KMS-11 (cell line): ENCODE data around the gene NTM.

ENCODE experiments used
- H2AFZ ChIP-seq: fragments of 200-600 bp; sonication (generic); 2 replicates; pipeline ENCODE4 v1.6.1; 2016; ENCODE audit warnings: antibody characterized with exemption, mixed run types, low read depth
- H3K27ac ChIP-seq: fragments of 200-600 bp; sonication (generic); 2 replicates; pipeline ENCODE4 v1.6.1; 2016; ENCODE audit warnings: mild to moderate bottlenecking, mixed run types
- H3K27me3 ChIP-seq: fragments of 200-600 bp; sonication (generic); 2 replicates; pipeline ENCODE4 v1.6.1; 2017; ENCODE audit warnings: mild to moderate bottlenecking, low read depth, mixed run types, moderate library complexity; ENCODE audit not compliant: insufficient read depth
- H3K36me3 ChIP-seq: fragments of 200-600 bp; sonication (generic); 2 replicates; pipeline ENCODE4 v1.6.1; 2017; ENCODE audit warnings: mild to moderate bottlenecking, mixed run types; ENCODE audit not compliant: insufficient read depth
- H3K4me1 ChIP-seq: fragments of 200-600 bp; sonication (generic); 2 replicates; pipeline ENCODE4 v1.6.1; 2016; ENCODE audit warnings: mild to moderate bottlenecking, low read depth, mixed run types; ENCODE audit not compliant: poor library complexity, severe bottlenecking
- H3K4me2 ChIP-seq: fragments of 200-600 bp; sonication (generic); 2 replicates; pipeline ENCODE4 v1.7.0; 2016; ENCODE audit warnings: mild to moderate bottlenecking, mixed run types
- H3K4me3 ChIP-seq: fragments of 200-600 bp; sonication (generic); IDR thresholded peaks from 2 replicates; pipeline ENCODE4 v1.6.1; 2017; ENCODE audit warnings: low read depth, low read length, mixed read lengths; ENCODE audit not compliant: insufficient read depth
- H3K79me2 ChIP-seq: fragments of 200-600 bp; sonication (generic); 2 replicates; pipeline ENCODE4 v1.6.1; 2016; ENCODE audit warnings: low read depth, mixed run types; ENCODE audit not compliant: insufficient read depth
- H3K9ac ChIP-seq: fragments of 200-600 bp; sonication (generic); 2 replicates; pipeline ENCODE4 v1.6.1; 2016; ENCODE audit warnings: mild to moderate bottlenecking, mixed run types
- H4K20me1 ChIP-seq: fragments of 200-600 bp; sonication (generic); 2 replicates; pipeline ENCODE4 v1.6.1; 2016; ENCODE audit warnings: mild to moderate bottlenecking, mixed run types; ENCODE audit not compliant: insufficient read depth
- TF ChIP-seq, protein P1 (sequence below): fragments of 200-600 bp; sonication (generic); conservative IDR thresholded peaks from 2 replicates; pipeline ENCODE4 v1.6.1; 2017; ENCODE audit warnings: low read depth, mild to moderate bottlenecking, antibody characterized with exemption, low read length, moderate library complexity, mixed read lengths

The NTM gene

GRCh38 chr11:131717616-131718015 lies 347.2 kb downstream of the NTM start:
- H3K27ac ChIP-seq, result no peak overlapping the region
- no peak overlapping the region for H3K4me3 ChIP-seq
- H3K9ac ChIP-seq, result no peak overlapping the region
- no peak overlapping the region for H2AFZ ChIP-seq
- H3K4me2 ChIP-seq, result no peak overlapping the region
- no peaks in the 10 kb centered on the region for H3K4me1 ChIP-seq
- no peaks in the 10 kb centered on the region for H3K79me2 ChIP-seq
- H3K36me3 ChIP-seq, result no peaks in the 10 kb centered on the region
- H3K27me3 ChIP-seq, result no peaks in the 10 kb centered on the region
- TF ChIP-seq, protein P1, sequence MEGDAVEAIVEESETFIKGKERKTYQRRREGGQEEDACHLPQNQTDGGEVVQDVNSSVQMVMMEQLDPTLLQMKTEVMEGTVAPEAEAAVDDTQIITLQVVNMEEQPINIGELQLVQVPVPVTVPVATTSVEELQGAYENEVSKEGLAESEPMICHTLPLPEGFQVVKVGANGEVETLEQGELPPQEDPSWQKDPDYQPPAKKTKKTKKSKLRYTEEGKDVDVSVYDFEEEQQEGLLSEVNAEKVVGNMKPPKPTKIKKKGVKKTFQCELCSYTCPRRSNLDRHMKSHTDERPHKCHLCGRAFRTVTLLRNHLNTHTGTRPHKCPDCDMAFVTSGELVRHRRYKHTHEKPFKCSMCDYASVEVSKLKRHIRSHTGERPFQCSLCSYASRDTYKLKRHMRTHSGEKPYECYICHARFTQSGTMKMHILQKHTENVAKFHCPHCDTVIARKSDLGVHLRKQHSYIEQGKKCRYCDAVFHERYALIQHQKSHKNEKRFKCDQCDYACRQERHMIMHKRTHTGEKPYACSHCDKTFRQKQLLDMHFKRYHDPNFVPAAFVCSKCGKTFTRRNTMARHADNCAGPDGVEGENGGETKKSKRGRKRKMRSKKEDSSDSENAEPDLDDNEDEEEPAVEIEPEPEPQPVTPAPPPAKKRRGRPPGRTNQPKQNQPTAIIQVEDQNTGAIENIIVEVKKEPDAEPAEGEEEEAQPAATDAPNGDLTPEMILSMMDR, result no peak
- no peaks in the 10 kb centered on the region for H4K20me1 ChIP-seq

DNA sequence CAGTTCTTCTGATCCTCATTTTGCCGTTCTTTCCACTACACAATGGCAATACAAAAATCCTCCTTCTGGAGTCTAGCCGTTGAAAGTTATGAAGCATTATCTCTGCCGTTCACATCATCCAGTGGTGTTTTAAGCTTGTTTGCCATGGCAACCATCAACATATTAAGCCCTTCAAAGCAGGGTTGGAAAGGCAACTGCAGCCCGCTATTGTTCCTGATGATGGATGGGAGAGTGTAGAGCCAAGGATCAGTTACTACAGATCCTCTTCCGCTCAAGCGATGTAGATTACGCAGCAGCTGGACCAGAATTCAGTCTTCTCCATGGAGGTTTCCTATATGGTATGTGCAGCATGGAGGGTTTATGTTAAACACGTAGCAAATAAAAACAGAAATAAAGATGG lies 352.7 kb downstream of the NTM start:
- TF ChIP-seq, protein P1, result no peak
- no peak overlapping the region for H3K4me3 ChIP-seq
- H3K4me1 ChIP-seq, result no peaks in the 10 kb centered on the region
- no peak overlapping the region for H3K9ac ChIP-seq
- no peaks in the 10 kb centered on the region for H3K27me3 ChIP-seq
- no peaks in the 10 kb centered on the region for H3K36me3 ChIP-seq
- no peak overlapping the region for H3K27ac ChIP-seq
- no peaks in the 10 kb centered on the region for H3K79me2 ChIP-seq
- H4K20me1 ChIP-seq, result no peaks in the 10 kb centered on the region
- no peak overlapping the region for H3K4me2 ChIP-seq
- no peak overlapping the region for H2AFZ ChIP-seq

GRCh38 chr11:131724436-131724975 lies 354.1 kb downstream of the NTM start:
- Histone ChIP-seq H3K4me1 (no peaks in the 10 kb centered on the region), H3K9ac (no peak overlapping the region), H3K79me2 (no peaks in the 10 kb centered on the region), H4K20me1 (no peaks in the 10 kb centered on the region), H3K4me3 (no peak overlapping the region), H2AFZ (no peak overlapping the region), H3K27ac (no peak overlapping the region), H3K36me3 (no peaks in the 10 kb centered on the region), H3K27me3 (no peaks in the 10 kb centered on the region), H3K4me2 (no peak overlapping the region)
- TF ChIP-seq, protein P1, result no peak

GRCh38 chr11:131734871-131735270 lies 364.5 kb downstream of the NTM start:
- no peak overlapping the region for H3K4me3 ChIP-seq
- no peaks in the 10 kb centered on the region for H3K27me3 ChIP-seq
- no peak overlapping the region for H2AFZ ChIP-seq
- no peak overlapping the region for H3K27ac ChIP-seq
- H3K36me3 ChIP-seq, result no peaks in the 10 kb centered on the region
- no peak overlapping the region for H3K4me2 ChIP-seq
- H3K9ac ChIP-seq, result no peak overlapping the region
- H4K20me1 ChIP-seq, result no peaks in the 10 kb centered on the region
- H3K79me2 ChIP-seq, result no peaks in the 10 kb centered on the region
- TF ChIP-seq, protein P1, result no peak
- no peaks in the 10 kb centered on the region for H3K4me1 ChIP-seq

GRCh38 chr11:131737357-131737756 lies 366.9 kb downstream of the NTM start:
- Histone ChIP-seq H3K27me3 (no peaks in the 10 kb centered on the region), H3K79me2 (no peaks in the 10 kb centered on the region), H3K9ac (no peak overlapping the region), H2AFZ (no peak overlapping the region), H3K4me1 (no peaks in the 10 kb centered on the region), H3K4me2 (no peak overlapping the region), H4K20me1 (no peaks in the 10 kb centered on the region), H3K4me3 (no peak overlapping the region), H3K36me3 (no peaks in the 10 kb centered on the region), H3K27ac (no peak overlapping the region)
- TF ChIP-seq, protein P1, result no peak
